HEK293 (cell line): Measurements from ENCODE around the gene NPHS2.

Source experiments
- HOXA7 ChIP-seq: sonication (generic); formaldehyde crosslinking; IDR thresholded peaks from 2 replicates; pipeline ENCODE4 v1.8.1; 2022; ENCODE audit warnings: missing genetic modification reagents, borderline replicate concordance
- YY1 ChIP-seq: fragments of 450-650 bp; formaldehyde crosslinking; IDR thresholded peaks from 2 replicates; pipeline ENCODE4 v1.5.1; 2018; ENCODE audit warnings: missing biosample characterization, missing genetic modification characterization
- ZNF24 ChIP-seq: fragments of 450-650 bp; formaldehyde crosslinking; IDR thresholded peaks from 2 replicates; pipeline ENCODE4 v1.5.1; 2016; ENCODE audit warnings: missing biosample characterization, missing genetic modification characterization
- ZNF274 ChIP-seq, 2 experiments: fragments of 200-500 bp in 1 of 2; fragments of 450-650 bp in 1 of 2; sonication (Bioruptor generic) in 1 of 2; formaldehyde crosslinking in 1 of 2; IDR thresholded peaks; 2 replicates each; pipeline versions ENCODE4 v1.5.1 to v1.6.1; 2014 to 2016; ENCODE audit warnings: borderline replicate concordance in 1 of 2, inconsistent platforms in 1 of 2, low read length in 1 of 2, missing biosample characterization in 1 of 2, missing genetic modification characterization in 1 of 2
- ZNF791 ChIP-seq: fragments of 450-650 bp; formaldehyde crosslinking; IDR thresholded peaks from 2 replicates; pipeline ENCODE4 v1.5.1; 2016; ENCODE audit warnings: missing biosample characterization, missing genetic modification characterization
- TF ChIP-seq, protein P1 (sequence below): fragments of 450-650 bp; formaldehyde crosslinking; IDR thresholded peaks from 2 replicates; pipeline ENCODE4 v1.5.1; 2016; ENCODE audit warnings: missing biosample characterization, missing genetic modification characterization
- TF ChIP-seq, protein P2 (sequence below): fragments of 450-650 bp; formaldehyde crosslinking; IDR thresholded peaks from 2 replicates; pipeline ENCODE4 v1.5.1; 2016; ENCODE audit warnings: missing biosample characterization, missing genetic modification characterization
- TF ChIP-seq, protein P3 (sequence below): fragments of 450-650 bp; formaldehyde crosslinking; IDR thresholded peaks from 2 replicates; pipeline ENCODE4 v1.5.1; 2016; ENCODE audit warnings: missing biosample characterization, missing genetic modification characterization
- TF ChIP-seq, protein P4 (sequence below): fragments of 450-650 bp; formaldehyde crosslinking; IDR thresholded peaks from 2 replicates; pipeline ENCODE4 v1.5.1; 2017; ENCODE audit warnings: missing biosample characterization, missing genetic modification characterization

DNA sequence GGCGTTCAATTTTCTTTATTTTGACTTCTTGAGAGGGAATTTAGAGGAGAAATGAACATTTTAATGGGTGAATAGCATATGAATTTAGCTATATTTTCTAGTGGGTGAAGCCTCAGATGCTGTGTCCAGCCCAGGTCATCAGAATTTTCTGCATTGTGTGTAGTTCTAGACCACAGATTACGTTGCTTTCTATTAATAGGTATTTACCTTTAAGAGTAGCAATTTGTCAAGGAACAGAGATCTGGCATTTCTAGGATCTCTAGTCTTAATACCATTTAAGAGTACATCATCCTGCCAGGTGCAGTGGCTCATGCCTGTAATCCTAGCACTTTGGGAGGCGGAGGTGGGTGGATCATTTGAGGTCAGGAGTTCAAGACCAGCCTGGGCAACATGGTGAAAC, 36.6 kb upstream of the NPHS2 start:
- TF ChIP-seq ZNF791: no peak
- TF ChIP-seq, protein P1, sequence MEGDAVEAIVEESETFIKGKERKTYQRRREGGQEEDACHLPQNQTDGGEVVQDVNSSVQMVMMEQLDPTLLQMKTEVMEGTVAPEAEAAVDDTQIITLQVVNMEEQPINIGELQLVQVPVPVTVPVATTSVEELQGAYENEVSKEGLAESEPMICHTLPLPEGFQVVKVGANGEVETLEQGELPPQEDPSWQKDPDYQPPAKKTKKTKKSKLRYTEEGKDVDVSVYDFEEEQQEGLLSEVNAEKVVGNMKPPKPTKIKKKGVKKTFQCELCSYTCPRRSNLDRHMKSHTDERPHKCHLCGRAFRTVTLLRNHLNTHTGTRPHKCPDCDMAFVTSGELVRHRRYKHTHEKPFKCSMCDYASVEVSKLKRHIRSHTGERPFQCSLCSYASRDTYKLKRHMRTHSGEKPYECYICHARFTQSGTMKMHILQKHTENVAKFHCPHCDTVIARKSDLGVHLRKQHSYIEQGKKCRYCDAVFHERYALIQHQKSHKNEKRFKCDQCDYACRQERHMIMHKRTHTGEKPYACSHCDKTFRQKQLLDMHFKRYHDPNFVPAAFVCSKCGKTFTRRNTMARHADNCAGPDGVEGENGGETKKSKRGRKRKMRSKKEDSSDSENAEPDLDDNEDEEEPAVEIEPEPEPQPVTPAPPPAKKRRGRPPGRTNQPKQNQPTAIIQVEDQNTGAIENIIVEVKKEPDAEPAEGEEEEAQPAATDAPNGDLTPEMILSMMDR (tag by site-specific recombination): no peak
- TF ChIP-seq YY1 (tag by site-specific recombination): no peak
- TF ChIP-seq ZNF274 (IDR thresholded peaks at IDR 0.05; ENCODE audit: low read length): no peak
- no peak for TF ChIP-seq ZNF274 (tag by site-specific recombination; IDR thresholded peaks at IDR 0.05; ENCODE audit: borderline replicate concordance)
- TF ChIP-seq, protein P2, sequence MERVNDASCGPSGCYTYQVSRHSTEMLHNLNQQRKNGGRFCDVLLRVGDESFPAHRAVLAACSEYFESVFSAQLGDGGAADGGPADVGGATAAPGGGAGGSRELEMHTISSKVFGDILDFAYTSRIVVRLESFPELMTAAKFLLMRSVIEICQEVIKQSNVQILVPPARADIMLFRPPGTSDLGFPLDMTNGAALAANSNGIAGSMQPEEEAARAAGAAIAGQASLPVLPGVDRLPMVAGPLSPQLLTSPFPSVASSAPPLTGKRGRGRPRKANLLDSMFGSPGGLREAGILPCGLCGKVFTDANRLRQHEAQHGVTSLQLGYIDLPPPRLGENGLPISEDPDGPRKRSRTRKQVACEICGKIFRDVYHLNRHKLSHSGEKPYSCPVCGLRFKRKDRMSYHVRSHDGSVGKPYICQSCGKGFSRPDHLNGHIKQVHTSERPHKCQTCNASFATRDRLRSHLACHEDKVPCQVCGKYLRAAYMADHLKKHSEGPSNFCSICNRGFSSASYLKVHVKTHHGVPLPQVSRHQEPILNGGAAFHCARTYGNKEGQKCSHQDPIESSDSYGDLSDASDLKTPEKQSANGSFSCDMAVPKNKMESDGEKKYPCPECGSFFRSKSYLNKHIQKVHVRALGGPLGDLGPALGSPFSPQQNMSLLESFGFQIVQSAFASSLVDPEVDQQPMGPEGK (tag by site-specific recombination): no peak
- TF ChIP-seq, protein P3, sequence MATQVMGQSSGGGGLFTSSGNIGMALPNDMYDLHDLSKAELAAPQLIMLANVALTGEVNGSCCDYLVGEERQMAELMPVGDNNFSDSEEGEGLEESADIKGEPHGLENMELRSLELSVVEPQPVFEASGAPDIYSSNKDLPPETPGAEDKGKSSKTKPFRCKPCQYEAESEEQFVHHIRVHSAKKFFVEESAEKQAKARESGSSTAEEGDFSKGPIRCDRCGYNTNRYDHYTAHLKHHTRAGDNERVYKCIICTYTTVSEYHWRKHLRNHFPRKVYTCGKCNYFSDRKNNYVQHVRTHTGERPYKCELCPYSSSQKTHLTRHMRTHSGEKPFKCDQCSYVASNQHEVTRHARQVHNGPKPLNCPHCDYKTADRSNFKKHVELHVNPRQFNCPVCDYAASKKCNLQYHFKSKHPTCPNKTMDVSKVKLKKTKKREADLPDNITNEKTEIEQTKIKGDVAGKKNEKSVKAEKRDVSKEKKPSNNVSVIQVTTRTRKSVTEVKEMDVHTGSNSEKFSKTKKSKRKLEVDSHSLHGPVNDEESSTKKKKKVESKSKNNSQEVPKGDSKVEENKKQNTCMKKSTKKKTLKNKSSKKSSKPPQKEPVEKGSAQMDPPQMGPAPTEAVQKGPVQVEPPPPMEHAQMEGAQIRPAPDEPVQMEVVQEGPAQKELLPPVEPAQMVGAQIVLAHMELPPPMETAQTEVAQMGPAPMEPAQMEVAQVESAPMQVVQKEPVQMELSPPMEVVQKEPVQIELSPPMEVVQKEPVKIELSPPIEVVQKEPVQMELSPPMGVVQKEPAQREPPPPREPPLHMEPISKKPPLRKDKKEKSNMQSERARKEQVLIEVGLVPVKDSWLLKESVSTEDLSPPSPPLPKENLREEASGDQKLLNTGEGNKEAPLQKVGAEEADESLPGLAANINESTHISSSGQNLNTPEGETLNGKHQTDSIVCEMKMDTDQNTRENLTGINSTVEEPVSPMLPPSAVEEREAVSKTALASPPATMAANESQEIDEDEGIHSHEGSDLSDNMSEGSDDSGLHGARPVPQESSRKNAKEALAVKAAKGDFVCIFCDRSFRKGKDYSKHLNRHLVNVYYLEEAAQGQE (tag by site-specific recombination): no peak
- TF ChIP-seq ZNF24 (tag by site-specific recombination): no peak
- no peak for TF ChIP-seq HOXA7 (CRISPR knock-in tag)
- TF ChIP-seq, protein P4, sequence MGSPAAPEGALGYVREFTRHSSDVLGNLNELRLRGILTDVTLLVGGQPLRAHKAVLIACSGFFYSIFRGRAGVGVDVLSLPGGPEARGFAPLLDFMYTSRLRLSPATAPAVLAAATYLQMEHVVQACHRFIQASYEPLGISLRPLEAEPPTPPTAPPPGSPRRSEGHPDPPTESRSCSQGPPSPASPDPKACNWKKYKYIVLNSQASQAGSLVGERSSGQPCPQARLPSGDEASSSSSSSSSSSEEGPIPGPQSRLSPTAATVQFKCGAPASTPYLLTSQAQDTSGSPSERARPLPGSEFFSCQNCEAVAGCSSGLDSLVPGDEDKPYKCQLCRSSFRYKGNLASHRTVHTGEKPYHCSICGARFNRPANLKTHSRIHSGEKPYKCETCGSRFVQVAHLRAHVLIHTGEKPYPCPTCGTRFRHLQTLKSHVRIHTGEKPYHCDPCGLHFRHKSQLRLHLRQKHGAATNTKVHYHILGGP (tag by site-specific recombination): no peak
